ENCODE data around the gene BTAF1. TPM values are rescaled to one million over a fixed set of nuclear protein-coding genes. Genes with fewer than 3 reads are reported as not detected.

BTAF1 gene
- total and polyA plus RNA-seq, 5 donors, result 6.2 to 19.4 (median 15.4) TPM

Other genes with a start within 250 kb of the BTAF1 start
- gene TNKS2, start 125.3 kb upstream of the BTAF1 start, total RNA-seq, result 10 to 100 TPM; 18.0 to 21.4 (median 19.9) TPM
- gene TNKS2, start 125.3 kb upstream of the BTAF1 start, polyA plus RNA-seq, result 6.1 TPM
- under 1 TPM; 0.47 to 0.71 (median 0.61) TPM for gene FGFBP3, start 14.3 kb upstream of the BTAF1 start, total RNA-seq
- 0.45 TPM for gene FGFBP3, start 14.3 kb upstream of the BTAF1 start, polyA plus RNA-seq